ENCODE measurements around the gene SPATA46. TPM values are rescaled to one million over a fixed set of nuclear protein-coding genes. Genes with fewer than 3 reads are reported as not detected.

The SPATA46 gene
- total RNA-seq, 1 experiment from 2014 or later, result not detected

GRCh38 chr1:162383516-162383915 lies 6.9 kb upstream of the SPATA46 start:
- peaks cover 10% of the 10 kb centered on the region for H3K4me1 Mint-ChIP-seq (ENCODE audit: low read depth, unreplicated experiment)

GRCh38 chr1:162383091-162383490 lies 6.4 kb upstream of the SPATA46 start:
- H3K4me3 ChIP-seq (ENCODE audit: low read depth, low read length), result no peak overlapping the region
- no peak overlapping the region for H3K4me3 Mint-ChIP-seq (ENCODE audit: unreplicated experiment)
- no peaks in the 10 kb centered on the region for H3K27me3 Mint-ChIP-seq (ENCODE audit: insufficient read depth, unreplicated experiment)
- no TSS peak for BruUV-seq (replicated peaks)
- H3K36me3 ChIP-seq (ENCODE audit: control insufficient read depth, insufficient read depth, low read length), result no peaks in the 10 kb centered on the region; the same call in 1 of the 2 replicates
- no peaks in the 10 kb centered on the region for H3K9me3 Mint-ChIP-seq (ENCODE audit: unreplicated experiment)
- peaks cover 10% of the 10 kb centered on the region for H3K4me1 Mint-ChIP-seq (ENCODE audit: low read depth, unreplicated experiment)
- intact Hi-C loops (cut with micrococcal nuclease; ENCODE audit: unreplicated experiment), result loop anchor here (10.0 kb wide), 1 partner anchor 188 kb away; no protein-coding TSS in a partner anchor
- peaks cover 31% of the 10 kb centered on the region for H3K4me1 ChIP-seq
- no peak overlapping the region for H3K27ac Mint-ChIP-seq (ENCODE audit: unreplicated experiment)
- H3K27me3 ChIP-seq (replicated peaks; ENCODE audit: control insufficient read depth, insufficient read depth, low read length), result no peaks in the 10 kb centered on the region
- peaks cover 6% of the 10 kb centered on the region for H3K36me3 Mint-ChIP-seq (ENCODE audit: insufficient read depth, unreplicated experiment)
- TF ChIP-seq CTCF (IDR thresholded peaks at IDR 0.05; ENCODE audit: insufficient read depth in 1 of 2, low read depth in 1 of 2, low read length in 1 of 2, severe bottlenecking in 1 of 2, unreplicated experiment in 1 of 2), result no peak
- DNase-seq, result no peak
- H3K9me3 ChIP-seq, result no peaks in the 10 kb centered on the region
- POLR2A ChIA-PET, result no interaction called here
- CTCF ChIA-PET, result no interaction called here

More at GRCh38 chr1:162383516-162383915, 6.9 kb upstream of the SPATA46 start:
- no peaks in the 10 kb centered on the region for H3K9me3 ChIP-seq
- no peak for TF ChIP-seq CTCF (IDR thresholded peaks at IDR 0.05; ENCODE audit: insufficient read depth in 1 of 2, low read depth in 1 of 2, low read length in 1 of 2, severe bottlenecking in 1 of 2, unreplicated experiment in 1 of 2)
- no peak overlapping the region for H3K4me3 ChIP-seq (ENCODE audit: low read depth, low read length)
- H3K27me3 ChIP-seq (replicated peaks; ENCODE audit: control insufficient read depth, insufficient read depth, low read length), result no peaks in the 10 kb centered on the region
- no peak overlapping the region for H3K27ac Mint-ChIP-seq (ENCODE audit: unreplicated experiment)
- peaks cover 6% of the 10 kb centered on the region for H3K36me3 Mint-ChIP-seq (ENCODE audit: insufficient read depth, unreplicated experiment)
- H3K4me1 ChIP-seq, result peaks cover 31% of the 10 kb centered on the region
- intact Hi-C loops (cut with micrococcal nuclease; ENCODE audit: unreplicated experiment), result loop anchor here (10.0 kb wide), 1 partner anchor 189 kb away; no protein-coding TSS in a partner anchor
- no peak overlapping the region for H3K4me3 Mint-ChIP-seq (ENCODE audit: unreplicated experiment)
- no peaks in the 10 kb centered on the region for H3K9me3 Mint-ChIP-seq (ENCODE audit: unreplicated experiment)
- DNase-seq, result no peak
- H3K36me3 ChIP-seq (ENCODE audit: control insufficient read depth, insufficient read depth, low read length), result no peaks in the 10 kb centered on the region; the same call in 1 of the 2 replicates
- ChIA-PET CTCF (no interaction called here), POLR2A (no interaction called here)
- H3K27me3 Mint-ChIP-seq (ENCODE audit: insufficient read depth, unreplicated experiment), result no peaks in the 10 kb centered on the region
- no TSS peak for BruUV-seq (replicated peaks)

- ChIA-PET POLR2A (interaction anchor here (1.2 kb wide), 1 partner anchor 8 kb away, joined by 3 read pairs; no protein-coding TSS in a partner anchor), CTCF (interaction anchor here (0.9 to 2.4 kb wide), 3 partner anchors 9 to 24 kb away, joined by 3 to 10 read pairs (median 9); no protein-coding TSS in a partner anchor)
- H3K9me3 ChIP-seq, result no peaks in the 10 kb centered on the region
- H3K4me3 Mint-ChIP-seq (ENCODE audit: unreplicated experiment), result no peak overlapping the region
- peaks cover 12% of the 10 kb centered on the region for H3K4me1 Mint-ChIP-seq (ENCODE audit: low read depth, unreplicated experiment)
- intact Hi-C loops (cut with micrococcal nuclease; ENCODE audit: unreplicated experiment), result loop anchor here (1.0 to 10.0 kb wide), 2 partner anchors 33 to 187 kb away; no protein-coding TSS in a partner anchor
- no peaks in the 10 kb centered on the region for H3K27me3 Mint-ChIP-seq (ENCODE audit: insufficient read depth, unreplicated experiment)
- H3K9me3 Mint-ChIP-seq (ENCODE audit: unreplicated experiment), result no peaks in the 10 kb centered on the region
- TF ChIP-seq CTCF (IDR thresholded peaks at IDR 0.05; ENCODE audit: insufficient read depth in 1 of 2, low read depth in 1 of 2, low read length in 1 of 2, severe bottlenecking in 1 of 2, unreplicated experiment in 1 of 2), result no peak
- H3K27me3 ChIP-seq (replicated peaks; ENCODE audit: control insufficient read depth, insufficient read depth, low read length), result no peaks in the 10 kb centered on the region
- peaks cover 6% of the 10 kb centered on the region for H3K36me3 Mint-ChIP-seq (ENCODE audit: insufficient read depth, unreplicated experiment)
- no peak overlapping the region for H3K4me3 ChIP-seq (ENCODE audit: low read depth, low read length)
- DNase-seq, result no peak
- BruUV-seq (replicated peaks), result TSS peak; percentile 65
- peaks cover 33% of the 10 kb centered on the region for H3K4me1 ChIP-seq
- peak overlapping the region; percentile 93 for H3K27ac Mint-ChIP-seq (ENCODE audit: unreplicated experiment)
- no peaks in the 10 kb centered on the region; the same call in 1 of the 2 replicates for H3K36me3 ChIP-seq (ENCODE audit: control insufficient read depth, insufficient read depth, low read length)
These were observed 5.5 kb upstream of the SPATA46 start for GRCh38 chr1:162381941-162382750.
